ENCODE measurements around the gene STXBP5L.
"Not testable (repeated sequence)": the region's sequence is repeated elsewhere in the genome, so short reads cannot be mapped to it uniquely, and the experiment has no call there.

The STXBP5L gene

GRCh38 chr3:121111086-121111485 lies 203.1 kb downstream of the STXBP5L start:
- H3K36me3 ChIP-seq (ENCODE audit: control insufficient read depth, insufficient read depth, low read length); H3K27ac ChIP-seq (ENCODE audit: insufficient read depth, low read depth, low read length, poor library complexity, severe bottlenecking); H3K27me3 ChIP-seq (ENCODE audit: control insufficient read depth, insufficient read depth, low read length, poor library complexity, severe bottlenecking); H3K9me3 ChIP-seq (ENCODE audit: control insufficient read depth, low read length); H3K4me1 ChIP-seq (ENCODE audit: control insufficient read depth, insufficient read depth, low read length); H3K4me3 ChIP-seq (ENCODE audit: insufficient read depth, low read depth, low read length): not testable (repeated sequence)
- WGBS, 2 experiments, result 88 to 97% methylated on average over 2 of the region's 2 CpGs

GRCh38 chr3:121111914-121112612 lies 204.1 kb downstream of the STXBP5L start:
- H3K4me1 ChIP-seq (ENCODE audit: control insufficient read depth, insufficient read depth, low read length), result no peaks in the 10 kb centered on the region
- H3K9me3 ChIP-seq (ENCODE audit: control insufficient read depth, low read length), result no peaks in the 10 kb centered on the region
- no peak overlapping the region for H3K27ac ChIP-seq (ENCODE audit: insufficient read depth, low read depth, low read length, poor library complexity, severe bottlenecking)
- 86 to 89% methylated on average over 15 of the region's 15 CpGs for WGBS, 2 experiments
- no peaks in the 10 kb centered on the region for H3K36me3 ChIP-seq (ENCODE audit: control insufficient read depth, insufficient read depth, low read length)
- no peaks in the 10 kb centered on the region for H3K27me3 ChIP-seq (ENCODE audit: control insufficient read depth, insufficient read depth, low read length, poor library complexity, severe bottlenecking)
- no peak overlapping the region for H3K4me3 ChIP-seq (ENCODE audit: insufficient read depth, low read depth, low read length)

- no peaks in the 10 kb centered on the region for H3K36me3 ChIP-seq (ENCODE audit: control insufficient read depth, insufficient read depth, low read length)
- no peaks in the 10 kb centered on the region for H3K4me1 ChIP-seq (ENCODE audit: control insufficient read depth, insufficient read depth, low read length)
- WGBS, 2 experiments, result 90 to 94% methylated on average over 1 of the region's 1 CpG
- H3K4me3 ChIP-seq (ENCODE audit: insufficient read depth, low read depth, low read length), result no peak overlapping the region
- H3K27ac ChIP-seq (ENCODE audit: insufficient read depth, low read depth, low read length, poor library complexity, severe bottlenecking), result no peak overlapping the region
- H3K27me3 ChIP-seq (ENCODE audit: control insufficient read depth, insufficient read depth, low read length, poor library complexity, severe bottlenecking), result no peaks in the 10 kb centered on the region
- H3K9me3 ChIP-seq (ENCODE audit: control insufficient read depth, low read length), result no peaks in the 10 kb centered on the region
Observed at GRCh38 chr3:121126033-121126706, 218.2 kb downstream of the STXBP5L start.

GRCh38 chr3:121126707-121127035 lies 218.7 kb downstream of the STXBP5L start:
- Histone ChIP-seq H3K36me3 (ENCODE audit: control insufficient read depth, insufficient read depth, low read length) (no peaks in the 10 kb centered on the region), H3K4me1 (ENCODE audit: control insufficient read depth, insufficient read depth, low read length) (no peaks in the 10 kb centered on the region), H3K4me3 (ENCODE audit: insufficient read depth, low read depth, low read length) (no peak overlapping the region), H3K9me3 (ENCODE audit: control insufficient read depth, low read length) (no peaks in the 10 kb centered on the region), H3K27ac (ENCODE audit: insufficient read depth, low read depth, low read length, poor library complexity, severe bottlenecking) (no peak overlapping the region), H3K27me3 (ENCODE audit: control insufficient read depth, insufficient read depth, low read length, poor library complexity, severe bottlenecking) (no peaks in the 10 kb centered on the region)
- WGBS, 2 experiments, result no CpG with 5 or more reads among the region's 2 CpGs

- Histone ChIP-seq H3K27me3 (ENCODE audit: control insufficient read depth, insufficient read depth, low read length, poor library complexity, severe bottlenecking) (no peaks in the 10 kb centered on the region), H3K36me3 (ENCODE audit: control insufficient read depth, insufficient read depth, low read length) (no peaks in the 10 kb centered on the region), H3K4me1 (ENCODE audit: control insufficient read depth, insufficient read depth, low read length) (no peaks in the 10 kb centered on the region), H3K9me3 (ENCODE audit: control insufficient read depth, low read length) (no peaks in the 10 kb centered on the region), H3K27ac (ENCODE audit: insufficient read depth, low read depth, low read length, poor library complexity, severe bottlenecking) (no peak overlapping the region), H3K4me3 (ENCODE audit: insufficient read depth, low read depth, low read length) (no peak overlapping the region)
- WGBS, 2 experiments, result 82 to 84% methylated on average over 4 of the region's 4 CpGs
Observed at GRCh38 chr3:121152573-121152972, 244.6 kb downstream of the STXBP5L start.

GRCh38 chr3:121153851-121154250 lies 245.8 kb downstream of the STXBP5L start:
- Histone ChIP-seq H3K36me3 (ENCODE audit: control insufficient read depth, insufficient read depth, low read length) (no peaks in the 10 kb centered on the region), H3K27me3 (ENCODE audit: control insufficient read depth, insufficient read depth, low read length, poor library complexity, severe bottlenecking) (no peaks in the 10 kb centered on the region), H3K9me3 (ENCODE audit: control insufficient read depth, low read length) (no peaks in the 10 kb centered on the region), H3K4me1 (ENCODE audit: control insufficient read depth, insufficient read depth, low read length) (no peaks in the 10 kb centered on the region), H3K27ac (ENCODE audit: insufficient read depth, low read depth, low read length, poor library complexity, severe bottlenecking) (no peak overlapping the region), H3K4me3 (ENCODE audit: insufficient read depth, low read depth, low read length) (no peak overlapping the region)
- WGBS, 2 experiments, result 0 to 20% methylated on average over 1 of the region's 1 CpG

- 73% methylated on average over 1 of the region's 1 CpG for WGBS, 2 experiments
Observed at GRCh38 chr3:121155028-121155427, 247.0 kb downstream of the STXBP5L start.

GRCh38 chr3:121165397-121165837 lies 257.4 kb downstream of the STXBP5L start:
- Histone ChIP-seq H3K27me3 (ENCODE audit: control insufficient read depth, insufficient read depth, low read length, poor library complexity, severe bottlenecking) (no peaks in the 10 kb centered on the region), H3K4me1 (ENCODE audit: control insufficient read depth, insufficient read depth, low read length) (no peaks in the 10 kb centered on the region), H3K27ac (ENCODE audit: insufficient read depth, low read depth, low read length, poor library complexity, severe bottlenecking) (no peak overlapping the region), H3K9me3 (ENCODE audit: control insufficient read depth, low read length) (no peaks in the 10 kb centered on the region), H3K4me3 (ENCODE audit: insufficient read depth, low read depth, low read length) (no peak overlapping the region), H3K36me3 (ENCODE audit: control insufficient read depth, insufficient read depth, low read length) (no peaks in the 10 kb centered on the region)
- 81 to 87% methylated on average over 6 to 7 of the region's 7 CpGs for WGBS, 2 experiments

More at GRCh38 chr3:121155028-121155427, 247.0 kb downstream of the STXBP5L start:
- no peaks in the 10 kb centered on the region for H3K4me1 ChIP-seq (ENCODE audit: control insufficient read depth, insufficient read depth, low read length)
- H3K4me3 ChIP-seq (ENCODE audit: insufficient read depth, low read depth, low read length), result no peak overlapping the region
- no peak overlapping the region for H3K27ac ChIP-seq (ENCODE audit: insufficient read depth, low read depth, low read length, poor library complexity, severe bottlenecking)
- no peaks in the 10 kb centered on the region for H3K9me3 ChIP-seq (ENCODE audit: control insufficient read depth, low read length)
- no peaks in the 10 kb centered on the region for H3K27me3 ChIP-seq (ENCODE audit: control insufficient read depth, insufficient read depth, low read length, poor library complexity, severe bottlenecking)
- no peaks in the 10 kb centered on the region for H3K36me3 ChIP-seq (ENCODE audit: control insufficient read depth, insufficient read depth, low read length)

GRCh38 chr3:121167374-121168139 lies 259.6 kb downstream of the STXBP5L start:
- no peak overlapping the region for H3K4me3 ChIP-seq (ENCODE audit: insufficient read depth, low read depth, low read length)
- H3K4me1 ChIP-seq (ENCODE audit: control insufficient read depth, insufficient read depth, low read length), result no peaks in the 10 kb centered on the region
- no peak overlapping the region for H3K27ac ChIP-seq (ENCODE audit: insufficient read depth, low read depth, low read length, poor library complexity, severe bottlenecking)
- H3K36me3 ChIP-seq (ENCODE audit: control insufficient read depth, insufficient read depth, low read length), result no peaks in the 10 kb centered on the region
- no peaks in the 10 kb centered on the region for H3K27me3 ChIP-seq (ENCODE audit: control insufficient read depth, insufficient read depth, low read length, poor library complexity, severe bottlenecking)
- H3K9me3 ChIP-seq (ENCODE audit: control insufficient read depth, low read length), result no peaks in the 10 kb centered on the region
- WGBS, 2 experiments, result 91% methylated on average over 4 of the region's 4 CpGs

- H3K4me1 ChIP-seq (ENCODE audit: control insufficient read depth, insufficient read depth, low read length), result no peaks in the 10 kb centered on the region
- no peaks in the 10 kb centered on the region for H3K9me3 ChIP-seq (ENCODE audit: control insufficient read depth, low read length)
- no peak overlapping the region for H3K4me3 ChIP-seq (ENCODE audit: insufficient read depth, low read depth, low read length)
- H3K27me3 ChIP-seq (ENCODE audit: control insufficient read depth, insufficient read depth, low read length, poor library complexity, severe bottlenecking), result no peaks in the 10 kb centered on the region
- H3K36me3 ChIP-seq (ENCODE audit: control insufficient read depth, insufficient read depth, low read length), result no peaks in the 10 kb centered on the region
- no peak overlapping the region for H3K27ac ChIP-seq (ENCODE audit: insufficient read depth, low read depth, low read length, poor library complexity, severe bottlenecking)
Observed at GRCh38 chr3:121175083-121175482, 267.1 kb downstream of the STXBP5L start.

All from ectodermal cell (in vitro differentiated cells).